K562 treated with DMSO at 1 percent for 12 hours (cell line): ENCODE measurements around the gene GLUL. TPM values are rescaled to one million over a fixed set of nuclear protein-coding genes. Genes with fewer than 3 reads are reported as not detected.

Source experiments
- total RNA-seq: library from RNA; unstranded; fragments of 300-600 nt; gene quantifications from 2 replicates; pipeline ENCODE4 v1.2.3, GENCODE V29; 2022; ENCODE audit not compliant: insufficient read depth

Gene GLUL
- total RNA-seq = 253 and 347 TPM in 2 replicates

GRCh38 chr1:182391362-182392049 lies at the start of gene GLUL:
Gene GLUL (minus strand): TSS chr1:182391790. CDS start chr1:182388737, 3,053 bp downstream.

GRCh38 chr1:182400567-182400966 lies 9.0 kb upstream of the GLUL start, which contains the start of gene TEDDM1:
Gene TEDDM1 (minus strand): TSS chr1:182400667. CDS start chr1:182400485, 182 bp downstream.

Other genes with a start within 250 kb of the GLUL start
- not detected in 2 replicates for gene TEDDM1, start 8.9 kb upstream of the GLUL start, total RNA-seq
- gene RGSL1, start 58.4 kb upstream of the GLUL start, total RNA-seq = not detected in 2 replicates
- 5.5 and 14.2 TPM in 2 replicates for gene RNASEL, start 197.5 kb upstream of the GLUL start, total RNA-seq
- 0.89 and 1.6 TPM in 2 replicates for gene RGS16, start 212.6 kb upstream of the GLUL start, total RNA-seq